Measurements from ENCODE around the gene SYTL3.
A peak's percentile ranks its signal among the peaks of the same experiment; 100 is the strongest.
"Not testable (repeated sequence)": the region's sequence is repeated elsewhere in the genome, so short reads cannot be mapped to it uniquely, and the experiment has no call there.

The SYTL3 gene

DNA sequence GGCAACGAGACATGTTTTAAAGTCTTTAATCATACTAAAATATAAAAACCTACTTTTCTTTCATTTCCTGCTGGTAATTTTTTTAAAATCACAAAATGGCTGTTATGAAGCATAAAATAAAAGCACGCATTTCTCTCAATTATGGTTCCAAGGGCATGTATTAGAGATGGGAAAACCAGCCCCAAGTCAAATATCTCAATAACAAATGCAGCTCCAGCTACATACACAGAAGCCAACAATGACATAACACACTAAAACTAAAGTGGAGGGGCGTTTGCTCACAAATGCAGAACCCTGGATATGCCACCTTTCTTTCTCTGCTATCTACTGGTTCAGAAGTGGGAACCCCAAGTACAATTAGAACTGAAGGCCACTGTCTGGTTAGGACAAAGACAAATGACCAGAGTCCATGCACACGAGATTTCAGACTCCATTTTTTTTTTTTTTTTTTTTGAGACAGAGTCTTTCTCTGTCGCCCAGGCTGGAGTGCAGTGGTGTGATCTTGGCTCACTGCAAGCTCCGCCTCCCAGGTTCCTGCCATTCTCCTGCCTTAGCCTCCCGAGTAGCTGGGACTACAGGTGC lies 141.5 kb downstream of the SYTL3 start:
- in situ Hi-C loops (cut with HindIII; ENCODE audit: low sequenced_read_pairs) = no loop called here
- TF ChIP-seq CTCF (IDR thresholded peaks at IDR 0.05; ENCODE audit: low read depth, low read length, missing control alignments) = no peak
- DNase-seq (ENCODE audit: low read depth) = no peak
- H3K4me3 ChIP-seq (ENCODE audit: low read depth, low read length) = no peak overlapping the region

DNA sequence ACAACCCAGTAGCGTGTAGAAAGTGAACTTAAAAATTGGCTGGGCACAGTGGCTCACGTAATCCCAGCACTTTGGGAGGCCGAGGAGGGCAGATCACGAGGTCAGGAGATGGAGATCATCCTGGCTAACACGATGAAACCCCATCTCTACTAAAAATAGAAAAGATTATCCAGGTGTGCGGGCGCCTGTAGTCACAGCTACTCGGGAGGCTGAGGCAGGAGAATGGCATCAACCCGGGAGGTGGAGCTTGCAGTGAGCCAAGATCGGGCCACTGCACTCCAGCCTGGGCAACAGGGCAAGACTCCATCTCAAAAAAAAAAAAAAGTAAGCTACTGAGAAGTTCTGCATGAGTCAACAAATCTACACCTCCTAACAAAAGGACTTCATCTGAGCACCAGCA lies 142.7 kb downstream of the SYTL3 start:
- H3K4me3 ChIP-seq (ENCODE audit: low read depth, low read length); DNase-seq (ENCODE audit: low read depth); in situ Hi-C loops (cut with HindIII; ENCODE audit: low sequenced_read_pairs): not testable (repeated sequence)

DNA sequence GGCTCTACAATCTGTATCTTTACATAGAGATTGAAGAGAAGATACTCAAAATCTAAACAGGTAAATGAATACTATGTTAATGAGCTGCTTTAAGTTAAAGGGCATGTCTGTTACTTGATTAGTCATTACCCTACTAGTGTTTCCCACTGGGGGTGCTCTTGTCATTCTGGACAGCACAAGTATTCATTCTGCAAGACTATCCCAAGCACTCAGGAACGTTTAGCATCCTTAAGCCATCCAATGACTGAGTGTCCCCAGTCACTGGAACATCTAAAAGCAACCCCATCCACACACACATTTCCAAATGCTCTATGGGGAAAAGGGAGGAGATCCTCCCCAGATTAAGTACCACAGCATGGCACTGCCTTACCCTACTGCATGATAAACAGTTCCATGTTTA lies 143.6 kb downstream of the SYTL3 start:
- TF ChIP-seq CTCF (IDR thresholded peaks at IDR 0.05; ENCODE audit: low read depth, low read length, missing control alignments) = peak; percentile 56
- no peak overlapping the region for H3K4me3 ChIP-seq (ENCODE audit: low read depth, low read length)
- in situ Hi-C loops (cut with HindIII; ENCODE audit: low sequenced_read_pairs) = no loop called here
- DNase-seq (ENCODE audit: low read depth) = no peak

GRCh38 chr6:158795516-158795915 lies 145.7 kb downstream of the SYTL3 start:
- no peak for DNase-seq (ENCODE audit: low read depth)
- no peak for TF ChIP-seq CTCF (IDR thresholded peaks at IDR 0.05; ENCODE audit: low read depth, low read length, missing control alignments)
- in situ Hi-C loops (cut with HindIII; ENCODE audit: low sequenced_read_pairs) = no loop called here
- H3K4me3 ChIP-seq (ENCODE audit: low read depth, low read length) = no peak overlapping the region

- in situ Hi-C loops (cut with HindIII; ENCODE audit: low sequenced_read_pairs) = no loop called here
- no peak for TF ChIP-seq CTCF (IDR thresholded peaks at IDR 0.05; ENCODE audit: low read depth, low read length, missing control alignments)
- no peak overlapping the region for H3K4me3 ChIP-seq (ENCODE audit: low read depth, low read length)
- no peak for DNase-seq (ENCODE audit: low read depth)
Observed at GRCh38 chr6:158796353-158796752, 146.5 kb downstream of the SYTL3 start.

- DNase-seq (ENCODE audit: low read depth) = peak; percentile 69
- in situ Hi-C loops (cut with HindIII; ENCODE audit: low sequenced_read_pairs) = no loop called here
- no peak for TF ChIP-seq CTCF (IDR thresholded peaks at IDR 0.05; ENCODE audit: low read depth, low read length, missing control alignments)
- no peak overlapping the region for H3K4me3 ChIP-seq (ENCODE audit: low read depth, low read length)
Observed at GRCh38 chr6:158797331-158798310, 147.8 kb downstream of the SYTL3 start.

DNA sequence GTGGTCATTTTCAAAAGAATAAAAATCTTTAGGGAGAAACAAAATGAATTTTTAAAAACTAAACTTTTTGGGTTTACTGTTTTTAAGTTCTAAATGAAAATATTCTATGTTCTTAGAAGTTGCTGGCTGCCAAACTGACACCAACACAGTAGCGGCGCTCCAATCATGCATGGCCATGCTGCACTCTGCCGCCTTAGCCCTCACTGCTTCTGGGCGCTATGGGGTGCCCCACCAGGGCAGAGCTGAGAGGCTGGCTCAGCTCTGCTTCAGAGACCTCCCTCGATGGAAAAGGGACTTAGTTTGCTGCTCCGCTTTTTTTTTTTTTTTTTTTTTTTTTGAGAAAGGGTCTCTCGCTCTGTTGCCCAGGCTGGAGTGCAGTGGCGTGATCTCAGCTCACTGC lies 148.5 kb downstream of the SYTL3 start:
- DNase-seq (ENCODE audit: low read depth) = no peak
- in situ Hi-C loops (cut with HindIII; ENCODE audit: low sequenced_read_pairs) = no loop called here
- H3K4me3 ChIP-seq (ENCODE audit: low read depth, low read length) = no peak overlapping the region
- TF ChIP-seq CTCF (IDR thresholded peaks at IDR 0.05; ENCODE audit: low read depth, low read length, missing control alignments) = no peak
